RWPE2 (cell line): ENCODE data around the gene TTC6.
"Not testable (repeated sequence)": the region's sequence is repeated elsewhere in the genome, so short reads cannot be mapped to it uniquely, and the experiment has no call there.

Experiments
- ATAC-seq: fragments of 200-7000 bp; cut with Tn5 transposase; 3 replicates; pipeline ENCODE4 v1.9.1; 2021; ENCODE audit warnings: low read depth
- DNase-seq: peaks from one replicate; pipeline ENCODE4 v3.0.0-alpha.2; 2020; ENCODE audit warnings: low spot score
- H3K27ac ChIP-seq: fragments of 450-650 bp; 2 replicates; pipeline ENCODE4 v1.5.1; 2017; ENCODE audit warnings: mild to moderate bottlenecking; ENCODE audit not compliant: poor library complexity, severe bottlenecking
- H3K27me3 ChIP-seq: fragments of 250-450 bp; sonication (Bioruptor Pico); 2 replicates; pipeline ENCODE4 v1.5.1; 2021; ENCODE audit warnings: mild to moderate bottlenecking, moderate library complexity; ENCODE audit not compliant: insufficient read depth, poor library complexity, severe bottlenecking
- H3K36me3 ChIP-seq: fragments of 250-450 bp; sonication (Bioruptor Pico); 2 replicates; pipeline ENCODE4 v1.5.1; 2020; ENCODE audit warnings: low read depth, mild to moderate bottlenecking, moderate library complexity
- H3K4me1 ChIP-seq: fragments of 250-450 bp; sonication (Bioruptor Pico); 2 replicates; pipeline ENCODE4 v1.5.1; 2021; ENCODE audit warnings: mild to moderate bottlenecking, moderate library complexity; ENCODE audit not compliant: insufficient read depth, poor library complexity, severe bottlenecking
- H3K4me3 ChIP-seq: fragments of 250-450 bp; sonication (Bioruptor Pico); 2 replicates; pipeline ENCODE4 v1.5.1; 2021; ENCODE audit warnings: mild to moderate bottlenecking, moderate library complexity; ENCODE audit not compliant: severe bottlenecking
- H3K9me3 ChIP-seq: fragments of 250-450 bp; sonication (Bioruptor Pico); 2 replicates; pipeline ENCODE4 v1.5.1; 2021; ENCODE audit warnings: mild to moderate bottlenecking, moderate library complexity; ENCODE audit not compliant: severe bottlenecking
- TF ChIP-seq, protein P1 (sequence below): fragments of 450-650 bp; IDR thresholded peaks from one replicate; pipeline ENCODE4 v1.5.1; 2017; ENCODE audit warnings: mild to moderate bottlenecking, moderate library complexity; ENCODE audit not compliant: poor library complexity, severe bottlenecking

Gene TTC6

DNA sequence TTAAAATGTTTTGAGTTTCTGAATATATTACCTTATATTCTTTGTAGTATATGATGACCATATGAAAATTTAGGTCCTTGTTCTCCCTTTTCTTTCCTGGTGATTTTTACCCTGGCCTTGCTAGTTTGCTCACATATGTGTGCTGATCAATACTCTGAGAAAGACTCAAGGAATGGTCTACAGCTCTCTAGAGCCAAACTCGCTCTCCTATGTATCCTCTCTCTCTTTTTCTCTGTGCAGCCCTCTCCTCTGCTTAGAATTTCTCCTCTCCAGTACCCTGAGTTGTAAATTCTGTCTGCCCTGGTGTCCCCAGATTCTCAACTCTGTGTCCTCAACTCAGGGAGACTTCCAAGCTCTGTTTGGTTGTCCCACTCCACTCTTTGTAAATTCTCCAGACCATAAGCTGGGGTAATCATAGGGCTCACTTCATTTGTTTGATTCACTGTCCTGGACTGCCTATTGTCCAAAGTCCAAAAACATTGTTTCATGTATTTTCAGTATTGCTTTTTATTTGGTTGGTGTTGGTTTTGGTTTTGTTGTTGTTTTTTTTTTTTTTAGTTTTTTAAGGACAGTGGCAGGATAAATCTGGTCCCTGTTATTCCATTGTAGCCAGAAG is 41.4 kb upstream of the TTC6 start:
- peaks cover 6% of the 10 kb centered on the region for H3K9me3 ChIP-seq
- H3K4me1 ChIP-seq, result peaks cover 10% of the 10 kb centered on the region
- no peaks in the 10 kb centered on the region for H3K27me3 ChIP-seq
- H3K4me3 ChIP-seq, result no peak overlapping the region
- peaks cover 4% of the 10 kb centered on the region; the same call in 1 of the 2 replicates for H3K36me3 ChIP-seq
- H3K27ac ChIP-seq, result no peak overlapping the region
- TF ChIP-seq, protein P1, sequence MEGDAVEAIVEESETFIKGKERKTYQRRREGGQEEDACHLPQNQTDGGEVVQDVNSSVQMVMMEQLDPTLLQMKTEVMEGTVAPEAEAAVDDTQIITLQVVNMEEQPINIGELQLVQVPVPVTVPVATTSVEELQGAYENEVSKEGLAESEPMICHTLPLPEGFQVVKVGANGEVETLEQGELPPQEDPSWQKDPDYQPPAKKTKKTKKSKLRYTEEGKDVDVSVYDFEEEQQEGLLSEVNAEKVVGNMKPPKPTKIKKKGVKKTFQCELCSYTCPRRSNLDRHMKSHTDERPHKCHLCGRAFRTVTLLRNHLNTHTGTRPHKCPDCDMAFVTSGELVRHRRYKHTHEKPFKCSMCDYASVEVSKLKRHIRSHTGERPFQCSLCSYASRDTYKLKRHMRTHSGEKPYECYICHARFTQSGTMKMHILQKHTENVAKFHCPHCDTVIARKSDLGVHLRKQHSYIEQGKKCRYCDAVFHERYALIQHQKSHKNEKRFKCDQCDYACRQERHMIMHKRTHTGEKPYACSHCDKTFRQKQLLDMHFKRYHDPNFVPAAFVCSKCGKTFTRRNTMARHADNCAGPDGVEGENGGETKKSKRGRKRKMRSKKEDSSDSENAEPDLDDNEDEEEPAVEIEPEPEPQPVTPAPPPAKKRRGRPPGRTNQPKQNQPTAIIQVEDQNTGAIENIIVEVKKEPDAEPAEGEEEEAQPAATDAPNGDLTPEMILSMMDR, result no peak
- DNase-seq (no peak), ATAC-seq (no peak)

DNA sequence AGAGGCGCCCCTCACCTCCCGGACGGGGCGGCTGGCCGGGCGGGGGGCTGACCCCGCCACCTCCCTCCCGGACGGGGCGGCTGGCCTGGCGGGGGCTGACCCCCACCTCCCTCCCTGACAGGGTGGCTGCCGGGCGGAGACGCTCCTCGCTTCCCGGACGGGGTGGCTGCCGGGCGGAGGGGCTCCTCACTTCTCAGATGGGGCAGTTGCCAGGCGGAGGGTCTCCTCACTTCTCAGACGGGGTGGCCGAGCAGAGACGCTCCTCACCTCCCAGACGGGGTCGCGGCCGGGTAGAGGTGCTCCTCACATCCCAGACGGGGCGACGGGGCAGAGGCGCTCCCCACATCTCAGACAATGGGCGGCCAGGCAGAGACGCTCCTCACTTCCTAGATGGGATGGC is 39.8 kb upstream of the TTC6 start:
- not testable (repeated sequence) for H3K36me3 ChIP-seq, H3K27me3 ChIP-seq, H3K9me3 ChIP-seq, H3K27ac ChIP-seq, ATAC-seq, H3K4me1 ChIP-seq, DNase-seq, H3K4me3 ChIP-seq

DNA sequence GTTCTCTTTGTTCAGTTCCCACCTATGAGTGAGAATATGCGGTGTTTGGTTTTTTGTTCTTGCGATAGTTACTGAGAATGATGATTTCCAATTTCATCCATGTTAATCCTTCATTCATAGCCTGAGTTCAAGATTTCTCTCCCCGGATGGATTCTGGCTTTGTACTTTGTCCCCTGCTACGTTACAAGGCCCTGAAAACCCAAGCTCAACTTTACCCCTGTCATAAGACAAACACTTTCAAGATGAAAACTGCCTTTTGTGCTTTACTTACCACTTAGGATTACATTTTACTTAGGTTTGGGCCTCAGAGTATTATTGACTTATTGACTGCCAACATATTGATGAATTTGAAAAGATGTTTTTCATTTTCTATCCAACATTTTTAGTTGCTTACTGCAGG is 36.7 kb upstream of the TTC6 start:
- ATAC-seq, result no peak
- DNase-seq, result no peak
- H3K27me3 ChIP-seq, result no peaks in the 10 kb centered on the region

DNA sequence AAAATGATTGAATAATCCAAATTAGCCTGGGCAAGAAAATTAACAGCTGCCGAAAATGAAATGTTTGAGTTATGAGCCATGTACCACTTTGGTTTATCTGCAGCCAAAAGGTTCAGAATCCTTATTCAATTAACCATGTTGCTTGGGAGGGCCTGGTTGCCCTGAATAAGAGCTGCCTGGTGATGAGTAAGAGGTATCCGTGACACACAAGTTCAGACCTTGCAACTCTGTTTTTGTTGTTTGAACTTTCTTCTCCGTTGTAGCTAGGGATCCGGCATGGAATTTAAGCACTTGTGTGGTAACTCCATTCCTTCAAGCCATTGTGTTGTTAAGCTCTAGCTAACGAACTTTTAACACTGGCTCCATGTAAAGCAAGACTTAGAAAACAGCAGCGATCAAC is 36.0 kb upstream of the TTC6 start:
- DNase-seq (no peak), ATAC-seq (peak; percentile 33; the same call in 1 of the 3 replicates)
- TF ChIP-seq, protein P1, result no peak
- Histone ChIP-seq H3K4me3 (no peak overlapping the region), H3K4me1 (no peaks in the 10 kb centered on the region), H3K27me3 (no peaks in the 10 kb centered on the region), H3K27ac (no peak overlapping the region), H3K9me3 (no peaks in the 10 kb centered on the region), H3K36me3 (no peaks in the 10 kb centered on the region)

More for the DNA sequence above, 36.7 kb upstream of the TTC6 start:
- Histone ChIP-seq H3K27ac (no peak overlapping the region), H3K4me3 (no peak overlapping the region), H3K36me3 (no peaks in the 10 kb centered on the region), H3K9me3 (no peaks in the 10 kb centered on the region), H3K4me1 (no peaks in the 10 kb centered on the region)
- TF ChIP-seq, protein P1, result no peak

DNA sequence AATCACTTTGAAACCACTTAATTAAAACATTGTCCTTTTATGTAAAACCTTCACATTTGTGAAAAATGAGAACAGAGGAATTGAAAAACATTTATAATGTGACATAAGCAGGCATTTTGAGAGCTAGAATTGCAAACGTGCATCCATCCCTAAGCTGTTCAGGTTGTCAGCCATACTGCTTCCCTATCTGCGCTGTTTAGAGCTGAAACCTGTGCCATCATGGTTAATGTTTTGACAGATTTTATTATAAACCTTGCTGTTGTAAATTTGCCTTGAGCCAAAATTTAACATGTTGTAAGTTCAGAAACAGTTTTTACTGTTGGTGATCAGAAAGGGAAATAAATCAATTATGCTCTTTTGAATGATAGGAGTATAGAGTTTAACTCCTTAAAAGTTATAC is 32.2 kb upstream of the TTC6 start:
- DNase-seq (no peak), ATAC-seq (no peak)
- Histone ChIP-seq H3K36me3 (no peaks in the 10 kb centered on the region), H3K27me3 (no peaks in the 10 kb centered on the region), H3K4me1 (peaks cover 19% of the 10 kb centered on the region), H3K27ac (no peak overlapping the region), H3K9me3 (no peaks in the 10 kb centered on the region), H3K4me3 (no peak overlapping the region)
- TF ChIP-seq, protein P1, result no peak
